Measurements from ENCODE around the gene ZNF236. TPM values are rescaled to one million over a fixed set of nuclear protein-coding genes. Genes with fewer than 3 reads are reported as not detected.
A peak's percentile ranks its signal among the peaks of the same experiment; 100 is the strongest.
"Not testable (repeated sequence)": the region's sequence is repeated elsewhere in the genome, so short reads cannot be mapped to it uniquely, and the experiment has no call there.

Gene ZNF236
- total RNA-seq, 1 experiment from 2014 or later: 6.3 TPM

DNA sequence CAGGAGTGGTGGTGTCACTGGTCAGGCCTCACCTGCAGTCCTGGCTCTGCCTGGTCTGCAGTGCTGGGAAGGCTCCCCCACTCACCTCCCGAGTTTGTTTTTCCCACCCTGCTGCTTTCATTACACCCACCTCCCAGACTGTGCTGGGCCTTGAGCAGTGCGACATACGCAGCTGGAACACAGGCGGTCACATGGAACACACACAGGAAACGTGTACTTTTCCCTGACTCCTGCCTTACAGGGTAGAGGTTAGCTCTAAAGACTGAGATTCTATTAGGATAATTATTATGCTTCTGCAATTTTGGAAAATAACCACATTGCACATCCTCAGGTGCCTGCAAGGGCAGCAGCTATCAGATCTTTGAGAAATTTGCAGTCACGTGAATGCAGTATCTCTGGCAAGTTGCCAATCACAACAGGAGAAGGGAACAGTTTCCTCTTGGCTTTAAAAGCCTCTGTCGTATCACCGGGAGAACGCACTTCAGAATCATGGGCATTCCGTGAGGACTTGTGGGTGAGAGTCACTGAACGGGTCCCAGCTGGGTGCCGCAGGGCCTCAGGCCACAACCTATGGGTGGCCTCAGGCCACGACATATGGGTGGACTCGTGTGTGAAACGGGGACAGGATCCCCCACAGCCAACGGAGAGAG is 136.5 kb downstream of the ZNF236 start:
- peaks cover 40% of the 10 kb centered on the region for H3K36me3 ChIP-seq
- no peaks in the 10 kb centered on the region for H3K27me3 ChIP-seq (replicated peaks)
- H3K27ac ChIP-seq: no peak overlapping the region
- H3K9me3 ChIP-seq (replicated peaks): no peaks in the 10 kb centered on the region
- DNase-seq (ENCODE audit: low read depth in 1 of 2, low spot score in 2 of 2): no peak
- no peaks in the 10 kb centered on the region for H3K4me1 ChIP-seq (replicated peaks)
- no peak overlapping the region for H3K4me3 ChIP-seq

DNA sequence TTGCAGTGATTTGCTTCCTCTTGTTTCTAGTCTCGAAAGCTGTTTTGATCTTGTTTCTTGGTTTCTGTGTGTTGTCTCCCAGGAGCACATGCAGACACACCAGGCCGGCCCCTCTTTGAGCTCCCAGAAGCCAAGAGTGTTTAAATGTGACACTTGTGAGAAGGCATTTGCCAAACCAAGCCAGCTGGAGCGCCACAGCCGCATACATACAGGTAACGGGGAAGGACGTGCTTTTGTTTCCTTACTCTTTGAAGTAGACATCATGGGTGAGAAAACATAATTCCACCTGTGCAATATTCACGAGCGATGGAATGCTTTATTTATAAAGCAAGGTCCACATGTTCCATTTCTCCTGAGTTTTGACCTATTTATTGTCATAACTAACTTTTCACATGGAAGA is 137.2 kb downstream of the ZNF236 start:
- no peak for DNase-seq (ENCODE audit: low read depth in 1 of 2, low spot score in 2 of 2)
- Histone ChIP-seq H3K27ac (no peak overlapping the region), H3K4me3 (no peak overlapping the region), H3K36me3 (peaks cover 36% of the 10 kb centered on the region), H3K9me3 (replicated peaks) (no peaks in the 10 kb centered on the region), H3K27me3 (replicated peaks) (no peaks in the 10 kb centered on the region), H3K4me1 (replicated peaks) (no peaks in the 10 kb centered on the region)

DNA sequence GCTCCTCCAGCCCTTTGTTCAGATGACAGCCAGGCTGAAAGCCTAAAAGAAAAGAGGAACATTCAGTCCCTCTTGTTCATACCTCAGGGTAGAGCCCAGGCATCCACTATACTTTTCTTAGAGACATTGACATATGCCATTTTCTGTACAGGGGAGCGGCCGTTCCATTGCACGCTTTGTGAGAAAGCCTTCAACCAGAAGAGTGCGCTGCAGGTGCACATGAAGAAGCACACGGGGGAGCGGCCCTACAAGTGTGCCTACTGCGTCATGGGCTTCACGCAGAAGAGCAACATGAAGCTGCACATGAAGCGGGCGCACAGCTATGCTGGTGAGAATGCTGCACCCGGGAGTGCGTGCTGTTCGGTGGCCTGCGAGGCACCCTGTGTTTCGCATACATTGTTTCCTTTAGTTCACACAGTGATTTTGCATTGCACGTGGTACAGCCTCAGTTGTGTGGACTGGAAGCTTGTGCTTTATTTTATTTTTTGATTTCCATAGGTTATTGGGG is 138.2 kb downstream of the ZNF236 start:
- no peak for DNase-seq (ENCODE audit: low read depth in 1 of 2, low spot score in 2 of 2)

DNA sequence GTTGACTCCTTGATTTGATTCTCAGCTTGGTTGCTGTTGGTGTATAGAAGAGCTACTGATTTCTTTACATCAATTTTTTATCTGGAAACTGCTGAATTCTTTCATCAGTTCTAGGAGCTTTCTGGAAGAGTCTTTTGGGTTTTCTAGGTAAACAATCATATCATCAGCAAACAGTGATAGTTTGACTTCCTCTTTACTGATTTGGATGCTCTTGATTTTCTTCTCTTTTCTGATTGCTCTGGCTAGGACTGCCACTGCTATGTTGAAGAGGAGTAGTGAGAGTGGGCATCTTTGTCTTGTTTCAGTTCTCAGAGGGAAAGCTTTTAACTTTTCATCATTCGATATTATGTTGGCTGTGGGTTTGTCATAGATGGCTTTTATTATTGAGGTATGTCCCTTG is 140.5 kb downstream of the ZNF236 start:
- no peak overlapping the region for H3K4me3 ChIP-seq
- peaks cover 23% of the 10 kb centered on the region for H3K36me3 ChIP-seq
- no peak overlapping the region for H3K27ac ChIP-seq
- DNase-seq (ENCODE audit: low read depth in 1 of 2, low spot score in 2 of 2): no peak
- no peaks in the 10 kb centered on the region for H3K9me3 ChIP-seq (replicated peaks)
- H3K4me1 ChIP-seq (replicated peaks): no peaks in the 10 kb centered on the region
- H3K27me3 ChIP-seq (replicated peaks): no peaks in the 10 kb centered on the region

More for the DNA sequence above, 138.2 kb downstream of the ZNF236 start:
- H3K9me3 ChIP-seq (replicated peaks): no peaks in the 10 kb centered on the region
- H3K4me1 ChIP-seq (replicated peaks): no peaks in the 10 kb centered on the region
- no peak overlapping the region for H3K27ac ChIP-seq
- peaks cover 36% of the 10 kb centered on the region for H3K36me3 ChIP-seq
- H3K27me3 ChIP-seq (replicated peaks): no peaks in the 10 kb centered on the region
- H3K4me3 ChIP-seq: no peak overlapping the region

DNA sequence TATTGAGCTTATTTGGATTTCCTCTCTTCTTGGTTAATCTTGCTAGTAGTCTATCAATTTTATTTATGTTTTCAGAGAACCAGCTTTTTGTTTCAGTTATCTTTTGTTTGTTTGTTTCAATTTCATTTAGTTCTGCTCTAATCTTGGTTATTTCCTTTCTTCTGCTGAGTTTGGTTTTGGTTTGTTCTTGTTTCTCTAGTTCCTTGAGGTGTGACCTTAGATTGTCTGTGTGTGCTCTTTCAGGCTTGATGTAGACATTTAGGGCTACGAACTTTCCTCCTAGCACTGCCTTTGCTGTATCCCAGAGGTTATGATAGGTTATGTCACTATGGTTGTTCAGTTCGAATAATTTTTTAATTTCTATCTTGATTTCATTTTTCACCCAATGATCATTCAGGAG is 141.6 kb downstream of the ZNF236 start:
- H3K27me3 ChIP-seq (replicated peaks): no peaks in the 10 kb centered on the region
- DNase-seq (ENCODE audit: low read depth in 1 of 2, low spot score in 2 of 2): no peak
- H3K9me3 ChIP-seq (replicated peaks): no peaks in the 10 kb centered on the region
- no peak overlapping the region for H3K27ac ChIP-seq
- peaks cover 17% of the 10 kb centered on the region for H3K36me3 ChIP-seq
- no peaks in the 10 kb centered on the region for H3K4me1 ChIP-seq (replicated peaks)
- H3K4me3 ChIP-seq: no peak overlapping the region

DNA sequence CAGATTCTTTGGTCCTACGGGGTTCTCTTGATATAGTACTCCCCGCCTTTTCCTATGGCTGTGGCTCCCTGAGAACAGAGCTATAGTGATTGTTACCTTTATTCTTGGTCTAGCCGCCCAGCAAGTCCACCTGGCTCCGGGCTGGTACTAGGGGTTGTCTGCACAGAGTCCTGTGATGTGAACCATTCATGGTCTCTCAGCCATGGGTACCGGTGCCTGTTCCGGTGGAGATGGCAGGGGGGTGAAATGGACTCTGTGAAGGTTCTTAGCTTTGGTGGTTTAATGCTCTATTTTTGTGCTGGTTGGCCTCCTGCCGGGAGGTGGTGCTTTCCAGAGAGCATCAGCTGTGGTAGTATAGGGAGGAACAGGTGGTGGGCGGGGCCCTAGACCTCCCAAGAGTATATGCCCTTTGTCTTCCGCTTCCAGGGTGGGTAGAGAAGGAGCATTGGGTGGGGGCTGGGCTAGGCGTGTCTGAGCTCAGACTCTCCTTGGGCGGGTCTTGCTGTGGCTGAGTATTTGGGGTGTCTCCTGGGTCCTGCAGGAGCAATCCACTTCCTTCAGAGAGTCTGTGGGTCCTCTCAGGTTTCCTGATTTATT is 143.3 kb downstream of the ZNF236 start:
- H3K9me3 ChIP-seq (replicated peaks); DNase-seq (ENCODE audit: low read depth in 1 of 2, low spot score in 2 of 2); H3K27ac ChIP-seq; H3K4me3 ChIP-seq; H3K4me1 ChIP-seq (replicated peaks); H3K27me3 ChIP-seq (replicated peaks): not testable (repeated sequence)
- peaks cover 13% of the 10 kb centered on the region for H3K36me3 ChIP-seq

DNA sequence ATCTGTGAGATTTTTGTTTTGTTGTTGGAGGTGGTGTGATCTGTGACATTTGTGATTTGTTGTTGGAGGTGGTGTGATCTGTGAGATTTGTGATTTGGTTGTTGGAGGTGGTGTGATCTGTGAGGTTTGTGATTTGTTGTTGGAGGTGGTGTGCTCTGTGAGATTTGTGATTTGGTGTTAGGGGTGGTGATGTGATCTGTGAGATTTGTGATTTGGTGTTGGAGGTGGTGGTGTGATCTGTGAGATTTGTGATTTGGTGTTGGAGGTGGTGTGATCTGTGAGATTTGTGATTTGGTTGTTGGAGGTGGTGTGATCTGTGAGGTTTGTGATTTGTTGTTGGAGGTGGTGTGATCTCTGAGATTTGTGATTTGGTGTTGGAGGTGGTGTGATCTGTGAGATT is 144.9 kb downstream of the ZNF236 start:
- not testable (repeated sequence) for H3K4me3 ChIP-seq; DNase-seq (ENCODE audit: low read depth in 1 of 2, low spot score in 2 of 2); H3K9me3 ChIP-seq (replicated peaks); H3K27ac ChIP-seq; H3K36me3 ChIP-seq; H3K4me1 ChIP-seq (replicated peaks); H3K27me3 ChIP-seq (replicated peaks)

DNA sequence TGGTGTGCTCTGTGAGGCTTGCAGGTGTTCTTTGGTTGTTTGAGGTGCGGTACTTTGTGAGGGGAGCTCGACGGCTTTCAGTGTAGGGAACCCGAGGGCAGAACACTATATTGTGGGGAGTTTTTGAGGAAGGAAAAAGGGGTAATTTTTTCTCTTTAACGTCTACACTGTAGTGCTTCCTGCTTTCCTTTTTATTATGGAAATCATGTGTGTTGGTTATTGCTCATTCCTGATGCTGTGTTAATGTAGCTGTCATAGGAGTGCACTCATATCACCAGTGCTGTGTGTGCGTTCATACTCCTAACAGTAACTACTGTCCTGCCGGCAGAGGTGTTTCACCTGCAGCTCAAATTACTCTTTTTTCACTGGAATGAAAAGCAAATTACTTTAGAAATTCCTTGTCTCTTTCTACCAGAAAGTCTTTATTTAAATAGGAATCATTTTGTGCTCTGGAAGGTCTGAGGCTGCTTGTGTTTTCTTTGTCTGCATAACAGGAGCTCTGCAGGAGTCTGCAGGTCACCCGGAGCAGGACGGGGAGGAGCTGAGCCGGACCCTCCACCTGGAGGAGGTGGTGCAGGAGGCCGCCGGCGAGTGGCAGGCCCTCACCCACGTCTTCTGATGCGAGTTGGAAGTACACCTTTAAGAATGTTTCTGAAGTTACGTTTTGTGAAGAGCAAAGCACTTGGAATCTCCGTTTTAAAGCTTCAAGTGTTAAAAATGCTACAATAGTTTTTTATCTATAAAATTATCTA is 145.5 kb downstream of the ZNF236 start:
- H3K27me3 ChIP-seq (replicated peaks): no peaks in the 10 kb centered on the region
- peak in 1 of 2 experiments; percentile 8 for DNase-seq (ENCODE audit: low read depth in 1 of 2, low spot score in 2 of 2)
- no peaks in the 10 kb centered on the region for H3K4me1 ChIP-seq (replicated peaks)
- H3K27ac ChIP-seq: no peak overlapping the region
- H3K36me3 ChIP-seq: no peaks in the 10 kb centered on the region; the same call in 1 of the 2 replicates
- H3K4me3 ChIP-seq: no peak overlapping the region
- H3K9me3 ChIP-seq (replicated peaks): no peaks in the 10 kb centered on the region; the same call in 1 of the 2 replicates

DNA sequence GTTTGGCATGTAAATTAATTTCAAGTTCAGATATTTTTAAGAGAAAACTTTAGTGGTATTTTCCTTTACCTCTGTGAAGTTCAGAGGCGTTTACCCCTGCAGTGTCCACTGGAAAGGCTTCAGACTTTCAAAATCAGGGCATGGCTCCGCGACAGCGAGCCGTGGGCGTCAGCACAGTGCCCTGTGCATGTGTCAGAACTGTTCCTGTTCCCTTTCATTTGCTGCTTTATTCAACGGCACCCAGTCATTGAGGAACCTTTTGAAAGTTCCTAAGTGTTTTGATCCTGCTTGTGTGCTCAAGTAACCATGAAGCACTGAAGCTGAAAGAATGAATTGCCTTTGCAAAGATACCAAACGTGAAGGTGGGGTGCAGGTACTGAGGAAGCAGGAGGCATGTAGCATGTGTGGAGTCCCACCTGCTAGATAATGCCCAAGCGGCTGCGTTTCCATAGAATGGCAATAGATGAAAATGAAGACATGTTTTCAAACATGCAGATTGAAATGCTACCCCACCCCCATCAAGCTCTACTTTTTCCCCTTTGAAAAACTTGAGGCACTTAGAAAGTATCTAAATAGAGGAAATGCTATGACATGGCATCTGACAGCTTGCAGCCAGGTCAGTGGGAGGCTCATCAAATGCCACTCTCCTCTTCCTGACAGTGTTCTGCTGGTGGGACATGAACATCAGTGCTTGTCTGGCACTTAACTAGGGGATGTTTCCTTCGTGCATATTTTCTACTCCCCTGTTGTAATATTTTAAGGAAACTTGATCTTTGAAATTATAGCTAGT is 148.6 kb downstream of the ZNF236 start:
- no peak for DNase-seq (ENCODE audit: low read depth in 1 of 2, low spot score in 2 of 2)
- no peaks in the 10 kb centered on the region for H3K4me1 ChIP-seq (replicated peaks)
- H3K36me3 ChIP-seq: no peaks in the 10 kb centered on the region
- H3K27me3 ChIP-seq (replicated peaks): no peaks in the 10 kb centered on the region
- H3K4me3 ChIP-seq: no peak overlapping the region
- H3K27ac ChIP-seq: no peak overlapping the region
- no peaks in the 10 kb centered on the region; the same call in 1 of the 2 replicates for H3K9me3 ChIP-seq (replicated peaks)

DNA sequence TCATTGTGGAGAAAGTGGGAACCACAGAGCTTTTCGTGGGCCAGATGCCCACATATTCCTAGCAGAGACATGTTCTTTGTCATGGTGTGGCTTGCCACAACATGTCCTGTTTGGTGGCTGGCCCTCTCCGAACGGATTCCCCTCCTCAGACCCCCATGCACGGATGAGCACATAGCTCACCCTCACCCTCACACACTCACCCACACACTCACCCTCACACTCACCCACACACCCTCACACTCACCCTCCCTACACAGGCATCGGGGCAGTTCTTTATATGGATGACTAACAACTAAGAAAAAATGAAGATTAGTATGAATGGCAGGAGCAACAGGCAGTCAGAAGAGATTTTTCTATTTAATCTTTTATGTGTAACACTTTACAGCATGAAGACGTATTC is 149.9 kb downstream of the ZNF236 start:
- DNase-seq (ENCODE audit: low read depth in 1 of 2, low spot score in 2 of 2): no peak

DNA sequence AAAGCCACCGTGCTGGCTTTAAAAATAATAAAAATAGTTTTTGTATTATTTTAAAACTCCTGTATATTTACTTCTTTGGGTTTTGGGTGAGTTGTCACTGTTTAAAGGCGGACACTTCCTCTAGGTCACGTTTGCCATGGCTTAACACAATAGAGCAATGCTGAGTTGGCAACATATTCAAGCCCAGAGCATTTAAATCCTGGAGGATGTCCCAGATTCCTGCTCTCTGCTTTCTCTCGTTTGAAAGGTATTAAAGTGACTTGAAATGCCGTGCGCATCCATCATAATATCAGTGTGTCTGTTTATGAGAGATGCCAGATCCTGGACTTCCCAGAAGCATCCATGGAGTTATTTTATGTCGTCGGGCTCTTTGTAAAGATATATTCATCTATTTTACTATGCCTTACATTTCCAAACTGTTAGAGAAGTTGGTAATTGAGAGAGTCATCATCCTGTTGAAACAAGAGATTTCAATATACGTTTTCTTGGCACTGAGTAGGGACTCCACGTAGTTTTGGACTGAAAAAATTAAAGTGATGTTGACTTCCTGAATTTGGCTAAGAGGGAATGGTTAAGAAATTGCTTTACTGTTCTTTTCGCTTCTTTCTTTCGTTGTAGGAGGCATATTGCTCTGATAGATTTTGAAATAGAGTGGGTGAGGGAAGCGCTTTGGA is 150.6 kb downstream of the ZNF236 start:
- Histone ChIP-seq H3K9me3 (replicated peaks) (no peaks in the 10 kb centered on the region; the same call in 1 of the 2 replicates), H3K27me3 (replicated peaks) (no peaks in the 10 kb centered on the region), H3K4me1 (replicated peaks) (no peaks in the 10 kb centered on the region), H3K4me3 (no peak overlapping the region), H3K27ac (no peak overlapping the region), H3K36me3 (no peaks in the 10 kb centered on the region)
- no peak for DNase-seq (ENCODE audit: low read depth in 1 of 2, low spot score in 2 of 2)

More for the DNA sequence above, 149.9 kb downstream of the ZNF236 start:
- Histone ChIP-seq H3K9me3 (replicated peaks) (no peaks in the 10 kb centered on the region; the same call in 1 of the 2 replicates), H3K27ac (no peak overlapping the region), H3K4me3 (no peak overlapping the region), H3K27me3 (replicated peaks) (no peaks in the 10 kb centered on the region), H3K4me1 (replicated peaks) (no peaks in the 10 kb centered on the region), H3K36me3 (no peaks in the 10 kb centered on the region)

DNA sequence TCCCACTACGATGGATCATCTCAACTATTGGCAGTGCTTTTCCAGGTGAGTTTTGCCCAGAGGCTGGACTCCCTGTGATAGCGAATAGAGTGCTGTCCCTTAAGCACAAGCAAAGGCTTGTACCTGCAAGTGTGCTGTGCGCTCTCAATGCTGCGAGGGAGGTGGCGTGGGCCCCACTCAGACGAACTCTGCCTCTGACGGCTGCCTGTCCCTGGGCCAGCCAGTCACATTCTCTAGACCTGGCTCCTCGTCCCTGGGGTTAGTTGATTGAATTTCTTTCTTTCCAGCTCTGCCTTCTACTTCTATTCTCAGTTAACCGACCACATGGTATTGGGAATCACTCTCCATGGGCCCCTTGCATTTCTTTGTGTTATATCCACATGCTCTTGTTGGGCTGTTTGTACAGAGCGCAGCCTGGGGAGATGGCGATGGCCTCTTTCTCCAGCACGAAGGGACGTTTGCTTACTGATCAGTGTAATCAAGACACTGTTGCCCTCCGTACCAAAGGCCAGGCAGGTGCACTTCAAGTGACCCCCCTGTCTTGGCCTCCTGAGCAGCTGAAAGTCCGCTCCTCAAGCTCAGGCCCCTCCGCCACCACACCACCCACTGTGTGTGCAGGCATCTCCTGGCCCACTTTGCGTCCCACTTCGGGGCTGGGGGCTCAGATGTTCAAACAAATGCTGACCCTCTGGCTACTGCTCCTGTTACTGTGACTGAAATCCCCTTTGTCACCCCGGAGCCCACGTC is 151.3 kb downstream of the ZNF236 start:
- Histone ChIP-seq H3K9me3 (replicated peaks) (no peaks in the 10 kb centered on the region; the same call in 1 of the 2 replicates), H3K36me3 (no peaks in the 10 kb centered on the region), H3K4me1 (replicated peaks) (no peaks in the 10 kb centered on the region), H3K27ac (no peak overlapping the region), H3K27me3 (replicated peaks) (no peaks in the 10 kb centered on the region), H3K4me3 (no peak overlapping the region)
- DNase-seq (ENCODE audit: low read depth in 1 of 2, low spot score in 2 of 2): no peak
